GM10847 (cell line): ENCODE measurements around the gene TRPM5.

Source experiments
- POLR2A ChIP-seq: IDR thresholded peaks from 2 replicates; pipeline ENCODE4 v1.6.1; 2011; ENCODE audit not compliant: insufficient read length; ENCODE audit errors: extremely low read depth

TRPM5 gene

DNA sequence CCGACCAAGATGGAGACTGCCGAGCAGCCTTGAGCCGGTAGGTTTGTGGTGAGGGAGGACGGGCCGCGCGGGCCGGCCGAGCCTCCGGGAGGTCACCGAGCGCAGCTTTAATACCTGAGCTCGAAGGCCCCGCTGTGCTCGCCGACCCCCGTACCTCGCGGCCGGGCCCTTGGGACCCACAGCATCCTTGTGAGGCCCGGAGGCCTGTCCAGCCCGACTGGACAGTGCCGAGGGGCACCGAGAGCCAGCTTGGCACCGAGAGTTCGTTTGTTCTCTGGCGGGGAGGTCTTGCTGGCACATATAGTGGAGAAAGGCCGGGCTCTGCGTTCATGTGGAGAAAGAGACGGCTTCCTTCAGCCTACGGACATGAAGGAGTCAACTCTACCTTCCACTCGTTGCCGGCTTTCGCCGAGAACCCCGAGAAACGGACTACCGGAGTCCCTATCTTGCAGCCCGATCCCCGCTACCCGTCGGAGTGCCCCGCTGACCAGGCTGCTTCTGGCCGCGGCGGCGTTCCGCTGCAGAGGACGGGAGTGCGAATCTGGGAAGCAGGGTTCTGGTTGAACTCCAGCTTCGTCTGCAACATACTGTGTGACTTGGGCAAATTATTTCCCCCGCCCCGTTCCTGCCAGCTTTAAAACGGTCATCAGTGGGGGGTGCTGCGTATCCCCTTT is 43.4 kb downstream of the TRPM5 start:
- TF ChIP-seq POLR2A, result no peak

DNA sequence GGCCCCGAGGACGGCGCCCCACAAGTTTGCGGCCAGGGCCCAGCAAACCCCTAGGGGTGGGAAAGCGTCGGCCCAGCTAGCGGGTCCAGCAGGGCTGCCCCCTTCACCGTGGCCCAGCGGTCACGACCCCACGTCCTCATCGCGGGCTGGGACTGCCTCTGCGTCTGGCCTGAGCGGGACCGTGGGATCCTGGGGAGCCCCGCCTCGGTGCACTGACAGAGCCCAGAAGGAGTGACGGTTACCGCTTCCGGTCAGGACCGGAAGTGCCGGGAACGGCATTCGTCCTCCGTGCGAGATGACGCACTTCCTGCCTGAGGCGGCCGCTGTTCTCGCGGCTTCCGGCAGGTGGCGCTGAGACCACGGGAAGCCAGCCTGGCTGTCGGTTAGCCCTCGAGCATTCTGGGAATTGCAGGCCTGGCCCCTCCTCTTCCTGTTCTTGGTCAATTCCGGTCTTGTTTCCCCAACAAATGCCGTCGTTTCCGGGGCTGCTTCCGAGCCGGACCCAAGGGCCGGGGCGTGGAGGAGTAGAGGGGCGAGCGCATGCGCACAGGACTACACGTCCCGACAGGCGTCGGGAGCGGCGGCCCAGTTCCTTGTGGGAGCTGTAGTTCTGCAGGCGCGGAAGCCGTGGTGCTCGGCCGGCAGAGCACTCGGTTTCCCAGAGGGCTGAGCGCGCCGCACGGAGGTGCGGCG is 44.1 kb downstream of the TRPM5 start, which contains the start of gene TSSC4:
Gene TSSC4 (plus strand): TSS at position 682 of the 693 bp plus-strand sequence. CDS start 1,884 bp downstream, outside the sequence.
- TF ChIP-seq POLR2A, result peak; percentile 91

GRCh38 chr11:2399488-2400068 is 44.7 kb downstream of the TRPM5 start:
- no peak for TF ChIP-seq POLR2A

- TF ChIP-seq POLR2A, result no peak
These were observed 45.5 kb downstream of the TRPM5 start for GRCh38 chr11:2398664-2399355.

DNA sequence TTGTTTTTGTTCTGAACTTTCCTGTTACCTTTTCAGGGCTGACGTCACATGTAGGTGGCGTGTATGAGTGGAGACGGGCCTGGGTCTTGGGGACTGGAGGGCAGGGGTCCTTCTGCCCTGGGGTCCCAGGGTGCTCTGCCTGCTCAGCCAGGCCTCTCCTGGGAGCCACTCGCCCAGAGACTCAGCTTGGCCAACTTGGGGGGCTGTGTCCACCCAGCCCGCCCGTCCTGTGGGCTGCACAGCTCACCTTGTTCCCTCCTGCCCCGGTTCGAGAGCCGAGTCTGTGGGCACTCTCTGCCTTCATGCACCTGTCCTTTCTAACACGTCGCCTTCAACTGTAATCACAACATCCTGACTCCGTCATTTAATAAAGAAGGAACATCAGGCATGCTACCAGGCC is 47.3 kb downstream of the TRPM5 start:
- no peak for TF ChIP-seq POLR2A

GRCh38 chr11:2396471-2396870 is 47.8 kb downstream of the TRPM5 start:
- no peak for TF ChIP-seq POLR2A

DNA sequence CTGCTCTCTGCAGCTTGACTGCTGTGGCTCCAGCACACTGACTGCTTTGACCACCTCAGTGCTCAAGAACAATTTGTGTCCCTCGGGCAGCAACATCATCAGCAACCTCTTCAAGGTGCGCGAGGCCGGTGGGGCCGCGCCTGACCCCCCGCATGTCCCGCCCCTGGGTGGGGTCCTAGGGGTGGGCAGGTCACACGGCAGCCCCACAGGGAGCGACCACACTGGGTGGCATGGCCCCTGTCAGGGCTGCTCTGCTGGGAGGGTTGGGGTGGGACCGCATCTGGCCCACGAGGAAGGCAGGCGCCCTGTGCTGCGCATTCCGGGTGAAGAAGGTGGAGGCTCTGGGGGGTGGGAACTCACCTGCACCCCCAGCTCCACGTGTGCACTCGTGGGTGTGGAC is 48.5 kb downstream of the TRPM5 start:
- no peak for TF ChIP-seq POLR2A

DNA sequence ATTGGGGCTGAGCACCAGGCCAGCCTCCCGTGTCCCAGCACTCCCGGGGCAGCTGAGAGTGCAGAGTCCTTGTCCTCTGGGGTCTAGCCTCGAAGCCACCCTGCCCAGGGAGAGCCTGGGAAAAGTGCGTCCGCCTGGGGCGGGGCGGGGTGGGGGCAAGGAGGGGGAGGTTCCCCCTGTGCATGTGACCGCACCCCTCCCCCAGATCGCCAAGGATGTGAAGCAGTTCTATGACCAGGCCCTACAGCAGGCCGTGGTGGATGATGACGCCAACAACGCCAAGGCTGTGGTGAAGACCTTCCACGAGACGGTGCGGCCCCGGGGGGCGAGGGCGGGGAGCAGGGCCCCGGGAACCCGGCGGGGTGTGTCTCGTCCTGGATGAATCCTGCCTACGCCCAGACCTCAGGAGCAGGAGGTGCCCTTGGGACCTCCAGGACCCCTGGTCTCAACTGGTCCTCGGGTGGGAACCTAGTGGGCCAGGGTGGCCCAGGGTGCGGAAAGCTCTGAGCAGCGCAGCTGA is 49.0 kb downstream of the TRPM5 start:
- no peak for TF ChIP-seq POLR2A

DNA sequence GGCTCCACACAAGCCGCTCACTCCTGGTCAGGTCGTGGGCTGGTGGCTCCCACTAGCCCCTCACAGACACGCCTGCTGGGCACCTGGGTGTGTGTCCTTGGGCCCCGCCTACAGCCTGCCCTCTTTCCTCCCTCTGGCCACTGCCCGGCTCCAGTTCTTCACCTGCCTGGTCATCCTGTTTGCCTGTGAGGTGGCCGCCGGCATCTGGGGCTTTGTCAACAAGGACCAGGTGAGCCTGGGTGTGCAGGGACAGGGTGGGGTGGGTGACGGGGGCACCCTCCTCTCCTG is 49.6 kb downstream of the TRPM5 start:
- no peak for TF ChIP-seq POLR2A
